Tibial artery (tissue), 4 donors: ENCODE measurements around the gene ATP11A.

Experiments used
- DNase-seq, 2 donors: peaks; one replicate each; pipeline ENCODE4 v3.0.0-alpha.2; 2019
- H3K27ac ChIP-seq, 2 donors: fragments of 200-600 bp; sonication (generic) in 1 of 2; 1 replicate in 1 of 2; 2 replicates in 1 of 2; pipeline ENCODE4 v1.5.1; 2018 to 2019; ENCODE audit warnings: mild to moderate bottlenecking in 1 of 2
- H3K27me3 ChIP-seq, 2 donors: fragments of 200-600 bp; sonication (generic) in 1 of 2; one replicate each; pipeline versions ENCODE4 v1.5.1 to v1.6.0; 2016 to 2019
- H3K36me3 ChIP-seq, 3 donors: fragments of 200-600 bp; sonication (generic) in 2 of 3; one replicate each; pipeline ENCODE4 v1.5.1; 2016 to 2019; ENCODE audit warnings: mild to moderate bottlenecking in 2 of 3
- H3K4me1 ChIP-seq, 4 donors: fragments of 200-600 bp; sonication (generic) in 2 of 4; 1 replicate in 3 of 4; 2 replicates in 1 of 4; pipeline ENCODE4 v1.5.1; 2016 to 2019
- H3K4me3 ChIP-seq, 2 donors: fragments of 200-600 bp; sonication (generic) in 1 of 2; 1 replicate in 1 of 2; 2 replicates in 1 of 2; pipeline ENCODE4 v1.5.1; 2018 to 2019; ENCODE audit warnings: mild to moderate bottlenecking in 2 of 2
- H3K9me3 ChIP-seq, 3 donors: fragments of 200-600 bp; sonication (generic) in 1 of 3; one replicate each; pipeline ENCODE4 v1.5.1; 2016 to 2019
- CTCF ChIP-seq, 2 experiments: fragments of 200-600 bp in 1 of 2; fragments of 450-650 bp in 1 of 2; IDR thresholded peaks; one replicate each; pipeline ENCODE4 v1.5.1; 2017 to 2019; ENCODE audit warnings: antibody characterized with exemption in 2 of 2, mild to moderate bottlenecking in 1 of 2, moderate library complexity in 1 of 2
- intact Hi-C: fragments of 100-400 bp; cut with DNase I; formaldehyde crosslinking; loops from one replicate; pipeline ENCODE4 v1.15.0; 2023; ENCODE audit warnings: low total_unique reads

The ATP11A gene

GRCh38 chr13:112768795-112769481 lies 79.1 kb downstream of the ATP11A start:
- no peak for DNase-seq
- Histone ChIP-seq H3K36me3 (peaks cover 0 to 11% (median 0%) of the 10 kb centered on the region in 3 donors), H3K27me3 (no peaks in the 10 kb centered on the region), H3K4me1 (no peaks in the 10 kb centered on the region), H3K27ac (no peak overlapping the region), H3K9me3 (no peaks in the 10 kb centered on the region), H3K4me3 (no peak overlapping the region)
- intact Hi-C loops = no loop called here
- TF ChIP-seq CTCF (IDR thresholded peaks at IDR 0.05) = no peak

- Histone ChIP-seq H3K27me3 (no peaks in the 10 kb centered on the region), H3K36me3 (peaks cover 0 to 11% (median 0%) of the 10 kb centered on the region in 3 donors), H3K4me3 (no peak overlapping the region), H3K9me3 (no peaks in the 10 kb centered on the region), H3K27ac (no peak overlapping the region), H3K4me1 (no peaks in the 10 kb centered on the region)
- no peak for TF ChIP-seq CTCF (IDR thresholded peaks at IDR 0.05)
- intact Hi-C loops = no loop called here
- no peak for DNase-seq
Observed at GRCh38 chr13:112769615-112770014, 79.8 kb downstream of the ATP11A start.

- Histone ChIP-seq H3K4me3 (no peak overlapping the region), H3K27ac (no peak overlapping the region), H3K27me3 (no peaks in the 10 kb centered on the region), H3K36me3 (peaks cover 0 to 11% (median 0%) of the 10 kb centered on the region in 3 donors), H3K4me1 (no peaks in the 10 kb centered on the region), H3K9me3 (no peaks in the 10 kb centered on the region)
- intact Hi-C loops = no loop called here
- no peak for TF ChIP-seq CTCF (IDR thresholded peaks at IDR 0.05)
- no peak for DNase-seq
Observed at GRCh38 chr13:112770504-112770903, 80.7 kb downstream of the ATP11A start.

GRCh38 chr13:112771139-112771876 lies 81.5 kb downstream of the ATP11A start:
- Histone ChIP-seq H3K4me3 (no peak overlapping the region), H3K27me3 (no peaks in the 10 kb centered on the region), H3K27ac (no peak overlapping the region), H3K36me3 (peaks cover 0 to 11% (median 0%) of the 10 kb centered on the region in 3 donors), H3K4me1 (no peaks in the 10 kb centered on the region), H3K9me3 (no peaks in the 10 kb centered on the region)
- no peak for TF ChIP-seq CTCF (IDR thresholded peaks at IDR 0.05)
- intact Hi-C loops = no loop called here
- DNase-seq = no peak

- H3K9me3 ChIP-seq = no peaks in the 10 kb centered on the region
- no peak overlapping the region for H3K4me3 ChIP-seq
- H3K27ac ChIP-seq = no peak overlapping the region
- H3K4me1 ChIP-seq = no peaks in the 10 kb centered on the region
- no peak for TF ChIP-seq CTCF (IDR thresholded peaks at IDR 0.05)
- intact Hi-C loops = no loop called here
- H3K27me3 ChIP-seq = no peaks in the 10 kb centered on the region
- DNase-seq = no peak
- H3K36me3 ChIP-seq = peaks cover 0 to 11% (median 0%) of the 10 kb centered on the region in 3 donors
Observed at GRCh38 chr13:112771877-112772538, 82.2 kb downstream of the ATP11A start.
